NT2/D1 (cell line): ENCODE measurements around the gene NLRC5.

Source experiments
- SUZ12 ChIP-seq: IDR thresholded peaks from 2 replicates; pipeline ENCODE4 v1.6.1; 2011; ENCODE audit not compliant: insufficient read length, insufficient read depth; ENCODE audit errors: extremely low read depth
- YY1 ChIP-seq: IDR thresholded peaks from 2 replicates; pipeline ENCODE4 v1.6.1; 2011; ENCODE audit not compliant: insufficient read length, insufficient read depth

GRCh38 chr16:56947604-56947995 is 41.8 kb upstream of the NLRC5 start:
- no peak for TF ChIP-seq SUZ12
- no peak for TF ChIP-seq YY1
